K562 (cell line): Measurements from ENCODE around the gene CLCN6. TPM values are rescaled to one million over a fixed set of nuclear protein-coding genes. Genes with fewer than 3 reads are reported as not detected.

ENCODE experiments used
- ARID4B ChIP-seq: sonication (generic); formaldehyde crosslinking; IDR thresholded peaks from 2 replicates; pipeline ENCODE4 v1.8.0; 2022; ENCODE audit warnings: mild to moderate bottlenecking, missing genetic modification reagents
- ATF6 ChIP-seq: sonication (generic); formaldehyde crosslinking; IDR thresholded peaks from 2 replicates; pipeline ENCODE4 v1.4.0; 2020; ENCODE audit warnings: mild to moderate bottlenecking, missing genetic modification reagents
- BRF2 ChIP-seq: IDR thresholded peaks from 3 replicates; pipeline ENCODE4 v1.6.1; 2011; ENCODE audit warnings: borderline replicate concordance, mild to moderate bottlenecking; ENCODE audit not compliant: insufficient read length, insufficient read depth
- CBFA2T2 ChIP-seq: fragments of 450-650 bp; conservative IDR thresholded peaks from 2 replicates; pipeline ENCODE4 v1.6.1; 2017; ENCODE audit warnings: mild to moderate bottlenecking
- CBFB ChIP-seq: sonication (generic); formaldehyde crosslinking; IDR thresholded peaks from 2 replicates; pipeline ENCODE4 v1.4.0; 2020; ENCODE audit warnings: mild to moderate bottlenecking, missing genetic modification reagents
- MYC ChIP-seq, 2 experiments: fragments of 250-450 bp in 1 of 2; sonication (Bioruptor Pico) in 1 of 2; IDR thresholded peaks; 2 replicates each; pipeline versions ENCODE4 v1.5.1 to v1.6.1; 2012 to 2021; ENCODE audit warnings: low read depth in 2 of 2, borderline replicate concordance in 1 of 2, improper control_type of control experiment in 1 of 2, low read length in 1 of 2, mild to moderate bottlenecking in 1 of 2, moderate library complexity in 1 of 2
- POLR2AphosphoS2 ChIP-seq: IDR thresholded peaks from 2 replicates; pipeline ENCODE4 v1.6.1; 2012; ENCODE audit warnings: low read length, improper control_type of control experiment
- POLR2G ChIP-seq: fragments of 200-400 bp; formaldehyde crosslinking; IDR thresholded peaks from 2 replicates; pipeline ENCODE4 v1.6.1; 2017; ENCODE audit warnings: low read depth, mild to moderate bottlenecking, antibody characterized with exemption, low read length, moderate library complexity
- SAP30 ChIP-seq: fragments of 200-600 bp; sonication (generic); IDR thresholded peaks from 2 replicates; pipeline ENCODE4 v1.6.1; 2012; ENCODE audit warnings: borderline replicate concordance, low read depth, mild to moderate bottlenecking, moderate library complexity, low read length, control low read depth, inconsistent platforms; ENCODE audit not compliant: insufficient read depth, poor library complexity, severe bottlenecking
- ZBTB2 ChIP-seq: fragments of 450-650 bp; IDR thresholded peaks from 2 replicates; pipeline ENCODE4 v1.6.1; 2016; ENCODE audit warnings: antibody characterized with exemption
- ZKSCAN8 ChIP-seq: fragments of 200-800 bp; sonication (Bioruptor generic); IDR thresholded peaks from 2 replicates; pipeline ENCODE4 v1.6.1; 2016; ENCODE audit warnings: missing genetic modification characterization, missing compliant biosample characterization
- ZNF584 ChIP-seq: fragments of 200-800 bp; sonication (Bioruptor generic); IDR thresholded peaks from 2 replicates; pipeline ENCODE4 v1.6.1; 2016; ENCODE audit warnings: low read depth, mild to moderate bottlenecking, missing genetic modification characterization, missing compliant biosample characterization
- polyA plus RNA-seq, 8 experiments: library from polyadenylated mRNA; depleted of rRNA in 4 of 8; stranded (reverse) in 5 of 8; unstranded in 3 of 8; fragments of >200 nt; fragmentation: Nextera tagmentation in 2 of 8; fragmentation: Illumina TruSeq in 1 of 8; extraction: Ambion mirVana in 2 of 8; extraction: Trizol in 1 of 8; gene quantifications; 2 replicates each; pipeline versions ENCODE4 v1.2.1 to v1.2.3, GENCODE V29; 2011 to 2014; ENCODE audit warnings: inconsistent platforms in 1 of 8, missing spikeins in 1 of 8
- total RNA-seq, 7 experiments: library from RNA; depleted of rRNA in 6 of 7; stranded (reverse); fragments of >200 nt in 6 of 7; fragmentation: Illumina TruSeq in 2 of 7; extraction: Trizol in 2 of 7; gene quantifications; 2 replicates each; pipeline versions ENCODE4 v1.2.1 to v1.2.3, GENCODE V29; 2011 to 2021; ENCODE audit warnings: low replicate concordance in 1 of 7
- TF ChIP-seq, protein P1 (sequence below): fragments of 250-450 bp; sonication (Bioruptor Pico); IDR thresholded peaks from 2 replicates; pipeline ENCODE4 v1.8.0; 2021; ENCODE audit warnings: moderate library complexity, mild to moderate bottlenecking, inconsistent platforms

CLCN6 gene
- total and polyA plus RNA-seq, 9 of the 15 experiments (the other 6 are each of a cell fraction or from before 2014, with no cell fraction given), result 2.0 to 21.8 (median 13.6) TPM

- peak; percentile 84 for TF ChIP-seq POLR2G
- no peak for TF ChIP-seq ZKSCAN8 (CRISPR knock-in tag)
- TF ChIP-seq ARID4B (CRISPR knock-in tag), result 0 out of 2 replicates have a peak, but pooled peaks have one; percentile 12
- TF ChIP-seq POLR2AphosphoS2, result peak; percentile 0; the same call in 1 of the 2 replicates
- no peak for TF ChIP-seq ATF6
- TF ChIP-seq ZNF584 (CRISPR knock-in tag), result no peak
- no peak for TF ChIP-seq ZBTB2
- TF ChIP-seq CBFB (CRISPR knock-in tag), result peak; percentile 61
- TF ChIP-seq, protein P1, sequence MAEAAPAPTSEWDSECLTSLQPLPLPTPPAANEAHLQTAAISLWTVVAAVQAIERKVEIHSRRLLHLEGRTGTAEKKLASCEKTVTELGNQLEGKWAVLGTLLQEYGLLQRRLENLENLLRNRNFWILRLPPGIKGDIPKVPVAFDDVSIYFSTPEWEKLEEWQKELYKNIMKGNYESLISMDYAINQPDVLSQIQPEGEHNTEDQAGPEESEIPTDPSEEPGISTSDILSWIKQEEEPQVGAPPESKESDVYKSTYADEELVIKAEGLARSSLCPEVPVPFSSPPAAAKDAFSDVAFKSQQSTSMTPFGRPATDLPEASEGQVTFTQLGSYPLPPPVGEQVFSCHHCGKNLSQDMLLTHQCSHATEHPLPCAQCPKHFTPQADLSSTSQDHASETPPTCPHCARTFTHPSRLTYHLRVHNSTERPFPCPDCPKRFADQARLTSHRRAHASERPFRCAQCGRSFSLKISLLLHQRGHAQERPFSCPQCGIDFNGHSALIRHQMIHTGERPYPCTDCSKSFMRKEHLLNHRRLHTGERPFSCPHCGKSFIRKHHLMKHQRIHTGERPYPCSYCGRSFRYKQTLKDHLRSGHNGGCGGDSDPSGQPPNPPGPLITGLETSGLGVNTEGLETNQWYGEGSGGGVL (CRISPR knock-in tag), result no peak
- TF ChIP-seq CBFA2T2, result no peak
- no peak for TF ChIP-seq MYC (IDR thresholded peaks at IDR 0.05; ENCODE audit: low read depth, low read length)
- no peak for TF ChIP-seq MYC (CRISPR knock-in tag; IDR thresholded peaks at IDR 0.05; ENCODE audit: borderline replicate concordance, low read depth)
- no peak for TF ChIP-seq BRF2
- no peak for TF ChIP-seq SAP30
Observed at GRCh38 chr1:11794446-11795237, 11.3 kb upstream of the CLCN6 start (continued).
